HEK293 (cell line): ENCODE measurements around the gene GDPD3.

ENCODE experiments used
- BCL6B ChIP-seq: fragments of 450-650 bp; formaldehyde crosslinking; IDR thresholded peaks from 2 replicates; pipeline ENCODE4 v1.5.1; 2017; ENCODE audit warnings: missing biosample characterization, missing genetic modification characterization
- CTCF ChIP-seq: fragments of 450-650 bp; formaldehyde crosslinking; IDR thresholded peaks from 2 replicates; pipeline ENCODE4 v1.5.1; 2016; ENCODE audit warnings: missing biosample characterization, missing genetic modification characterization
- GLI2 ChIP-seq: fragments of 450-650 bp; formaldehyde crosslinking; IDR thresholded peaks from 2 replicates; pipeline ENCODE4; 2017; ENCODE audit warnings: missing biosample characterization, missing genetic modification characterization, low read depth, borderline replicate concordance
- GLI4 ChIP-seq: fragments of 450-650 bp; formaldehyde crosslinking; IDR thresholded peaks from 2 replicates; pipeline ENCODE4 v1.5.1; 2016; ENCODE audit warnings: missing biosample characterization, missing genetic modification characterization
- HOXA7 ChIP-seq: sonication (generic); formaldehyde crosslinking; IDR thresholded peaks from 2 replicates; pipeline ENCODE4 v1.8.1; 2022; ENCODE audit warnings: missing genetic modification reagents, borderline replicate concordance
- HOXD13 ChIP-seq: sonication (generic); formaldehyde crosslinking; IDR thresholded peaks from 2 replicates; pipeline ENCODE4 v1.8.0; 2022; ENCODE audit warnings: missing genetic modification reagents, borderline replicate concordance
- KLF8 ChIP-seq: fragments of 450-650 bp; formaldehyde crosslinking; IDR thresholded peaks from 2 replicates; pipeline ENCODE4 v1.5.1; 2016; ENCODE audit warnings: missing biosample characterization, missing genetic modification characterization
- OVOL3 ChIP-seq: fragments of 450-650 bp; formaldehyde crosslinking; IDR thresholded peaks from 2 replicates; pipeline ENCODE4 v1.5.1; 2016; ENCODE audit warnings: missing biosample characterization, missing genetic modification characterization
- REPIN1 ChIP-seq: fragments of 450-650 bp; formaldehyde crosslinking; IDR thresholded peaks from 2 replicates; pipeline ENCODE4 v1.5.1; 2017; ENCODE audit warnings: missing biosample characterization, missing genetic modification characterization, low read depth
- ZBTB1 ChIP-seq: fragments of 450-650 bp; formaldehyde crosslinking; IDR thresholded peaks from 2 replicates; pipeline ENCODE4 v1.5.1; 2016; ENCODE audit warnings: missing biosample characterization, missing genetic modification characterization
- ZEB2 ChIP-seq: fragments of 450-650 bp; formaldehyde crosslinking; IDR thresholded peaks from 2 replicates; pipeline ENCODE4 v1.5.1; 2016; ENCODE audit warnings: missing biosample characterization, missing genetic modification characterization
- ZFP41 ChIP-seq: fragments of 450-650 bp; formaldehyde crosslinking; IDR thresholded peaks from 2 replicates; pipeline ENCODE4 v1.5.1; 2016; ENCODE audit warnings: missing biosample characterization, missing genetic modification characterization, borderline replicate concordance
- ZNF169 ChIP-seq: fragments of 450-650 bp; formaldehyde crosslinking; IDR thresholded peaks from 2 replicates; pipeline ENCODE4 v1.5.1; 2016; ENCODE audit warnings: missing biosample characterization, missing genetic modification characterization
- ZNF211 ChIP-seq: fragments of 450-650 bp; formaldehyde crosslinking; IDR thresholded peaks from 2 replicates; pipeline ENCODE4 v1.5.1; 2016; ENCODE audit warnings: low read depth, missing biosample characterization, missing genetic modification characterization
- ZNF24 ChIP-seq: fragments of 450-650 bp; formaldehyde crosslinking; IDR thresholded peaks from 2 replicates; pipeline ENCODE4 v1.5.1; 2016; ENCODE audit warnings: missing biosample characterization, missing genetic modification characterization
- ZNF248 ChIP-seq: fragments of 450-650 bp; formaldehyde crosslinking; IDR thresholded peaks from 2 replicates; pipeline ENCODE4 v1.5.1; 2017; ENCODE audit warnings: missing biosample characterization, missing genetic modification characterization
- ZNF26 ChIP-seq: fragments of 450-650 bp; formaldehyde crosslinking; IDR thresholded peaks from 2 replicates; pipeline ENCODE4 v1.5.1; 2016; ENCODE audit warnings: missing biosample characterization, missing genetic modification characterization
- ZNF292 ChIP-seq: fragments of 450-650 bp; formaldehyde crosslinking; IDR thresholded peaks from 2 replicates; pipeline ENCODE4 v1.5.1; 2016; ENCODE audit warnings: low read depth, missing biosample characterization, missing genetic modification characterization, borderline replicate concordance
- ZNF341 ChIP-seq: fragments of 450-650 bp; formaldehyde crosslinking; IDR thresholded peaks from 2 replicates; pipeline ENCODE4; 2016; ENCODE audit warnings: low read depth, missing biosample characterization, missing genetic modification characterization
- ZNF362 ChIP-seq: fragments of 450-650 bp; formaldehyde crosslinking; IDR thresholded peaks from 2 replicates; pipeline ENCODE4 v1.5.1; 2016; ENCODE audit warnings: missing biosample characterization, missing genetic modification characterization
- ZNF37A ChIP-seq: fragments of 450-650 bp; IDR thresholded peaks from 2 replicates; pipeline ENCODE4 v1.5.1; 2018; ENCODE audit warnings: missing biosample characterization, missing genetic modification characterization
- ZNF398 ChIP-seq: fragments of 450-650 bp; formaldehyde crosslinking; IDR thresholded peaks from 2 replicates; pipeline ENCODE4 v1.5.1; 2017; ENCODE audit warnings: missing biosample characterization, missing genetic modification characterization
- ZNF473 ChIP-seq: fragments of 450-650 bp; formaldehyde crosslinking; IDR thresholded peaks from 2 replicates; pipeline ENCODE4 v1.5.1; 2017; ENCODE audit warnings: missing biosample characterization, missing genetic modification characterization
- ZNF48 ChIP-seq: fragments of 450-650 bp; formaldehyde crosslinking; IDR thresholded peaks from 2 replicates; pipeline ENCODE4 v1.5.1; 2016; ENCODE audit warnings: missing biosample characterization, missing genetic modification characterization
- ZNF488 ChIP-seq: fragments of 450-650 bp; formaldehyde crosslinking; IDR thresholded peaks from 2 replicates; pipeline ENCODE4 v1.5.1; 2016; ENCODE audit warnings: missing biosample characterization, missing genetic modification characterization
- ZNF514 ChIP-seq: fragments of 450-650 bp; formaldehyde crosslinking; IDR thresholded peaks from 2 replicates; pipeline ENCODE4 v1.5.1; 2016; ENCODE audit warnings: missing biosample characterization, missing genetic modification characterization
- ZNF555 ChIP-seq: fragments of 450-650 bp; formaldehyde crosslinking; conservative IDR thresholded peaks from 2 replicates; pipeline ENCODE4 v1.5.1; 2017; ENCODE audit warnings: missing biosample characterization, mild to moderate bottlenecking, missing genetic modification characterization, inconsistent platforms
- ZNF621 ChIP-seq: fragments of 450-650 bp; formaldehyde crosslinking; IDR thresholded peaks from 2 replicates; pipeline ENCODE4 v1.5.1; 2017; ENCODE audit warnings: missing biosample characterization, missing genetic modification characterization
- ZNF664 ChIP-seq: fragments of 450-650 bp; formaldehyde crosslinking; IDR thresholded peaks from 2 replicates; pipeline ENCODE4 v1.5.1; 2016; ENCODE audit warnings: missing biosample characterization, missing genetic modification characterization
- ZNF76 ChIP-seq: fragments of 450-650 bp; formaldehyde crosslinking; IDR thresholded peaks from 2 replicates; pipeline ENCODE4; 2016; ENCODE audit warnings: low read depth, missing biosample characterization, missing genetic modification characterization, borderline replicate concordance
- ZNF777 ChIP-seq: fragments of 450-650 bp; formaldehyde crosslinking; IDR thresholded peaks from 2 replicates; pipeline ENCODE4 v1.5.1; 2017; ENCODE audit warnings: missing biosample characterization, missing genetic modification characterization, borderline replicate concordance
- ZSCAN30 ChIP-seq: fragments of 450-650 bp; IDR thresholded peaks from 2 replicates; pipeline ENCODE4 v1.5.1; 2018; ENCODE audit warnings: missing biosample characterization, mild to moderate bottlenecking, missing genetic modification characterization, moderate library complexity
- ZXDB ChIP-seq: fragments of 450-650 bp; formaldehyde crosslinking; IDR thresholded peaks from 2 replicates; pipeline ENCODE4 v1.5.1; 2016; ENCODE audit warnings: missing biosample characterization, missing genetic modification characterization

GDPD3 gene

GRCh38 chr16:30112197-30113030 is 923 bp downstream of the GDPD3 start (continued):
- TF ChIP-seq ZBTB1 (tag by site-specific recombination): no peak
- no peak for TF ChIP-seq ZEB2 (tag by site-specific recombination)
- TF ChIP-seq ZNF777: no peak
- TF ChIP-seq ZNF48: no peak
- no peak for TF ChIP-seq ZNF26
- TF ChIP-seq ZNF76 (tag by site-specific recombination): no peak
- peak; percentile 69 for TF ChIP-seq GLI4 (tag by site-specific recombination)
- no peak for TF ChIP-seq ZNF341 (tag by site-specific recombination)
- no peak for TF ChIP-seq GLI2 (tag by site-specific recombination)
- 0 out of 2 replicates have a peak, but pooled peaks have one; percentile 18 for TF ChIP-seq ZXDB
- TF ChIP-seq ZSCAN30 (tag by site-specific recombination): peak; percentile 70
- 0 out of 2 replicates have a peak, but pooled peaks have one; percentile 88 for TF ChIP-seq REPIN1 (tag by site-specific recombination)
- TF ChIP-seq KLF8 (tag by site-specific recombination): no peak
- no peak for TF ChIP-seq ZNF292
- no peak for TF ChIP-seq ZNF37A (tag by site-specific recombination)
- no peak for TF ChIP-seq HOXD13 (CRISPR knock-in tag)
- TF ChIP-seq ZNF169 (tag by site-specific recombination): no peak
- no peak for TF ChIP-seq ZNF664
- peak; percentile 84 for TF ChIP-seq CTCF (tag by site-specific recombination)
- no peak for TF ChIP-seq ZNF555 (tag by site-specific recombination)
- TF ChIP-seq ZNF398: no peak
- no peak for TF ChIP-seq BCL6B (tag by site-specific recombination)
- no peak for TF ChIP-seq HOXA7 (CRISPR knock-in tag)
- TF ChIP-seq ZNF211 (tag by site-specific recombination): no peak
- TF ChIP-seq ZFP41: no peak
- TF ChIP-seq ZNF488: no peak
- TF ChIP-seq ZNF473 (tag by site-specific recombination): no peak
- TF ChIP-seq ZNF362 (tag by site-specific recombination): no peak
- TF ChIP-seq OVOL3 (tag by site-specific recombination): no peak
- TF ChIP-seq ZNF621 (tag by site-specific recombination): no peak
- no peak for TF ChIP-seq ZNF24 (tag by site-specific recombination)
- no peak for TF ChIP-seq ZNF248
- TF ChIP-seq ZNF514 (tag by site-specific recombination): no peak
